AG09309 (cell line): ENCODE data around the gene RBPJL.

ENCODE experiments used
- DNase-seq: peaks from one replicate; pipeline ENCODE4 v3.0.0-alpha.2; 2010; ENCODE audit warnings: low read depth
- H3K4me3 ChIP-seq: 2 replicates; pipeline ENCODE4 v1.5.1; 2011; ENCODE audit warnings: mild to moderate bottlenecking, low read depth, low read length, moderate library complexity; ENCODE audit not compliant: control insufficient read depth
- CTCF ChIP-seq: IDR thresholded peaks from 2 replicates; pipeline ENCODE4 v1.5.1; 2011; ENCODE audit warnings: mild to moderate bottlenecking, low read depth, low read length, inconsistent platforms; ENCODE audit not compliant: insufficient read depth, control insufficient read depth; ENCODE audit errors: missing control alignments

RBPJL gene

GRCh38 chr20:45322952-45323383 is 16.3 kb downstream of the RBPJL start:
- no peak overlapping the region for H3K4me3 ChIP-seq
- DNase-seq: no peak
- TF ChIP-seq CTCF: no peak

- H3K4me3 ChIP-seq: no peak overlapping the region
- DNase-seq: no peak
- TF ChIP-seq CTCF: no peak
These were observed 17.1 kb downstream of the RBPJL start for GRCh38 chr20:45323731-45324130.

- TF ChIP-seq CTCF: no peak
- H3K4me3 ChIP-seq: no peak overlapping the region
- DNase-seq: no peak
These were observed 18.7 kb downstream of the RBPJL start for GRCh38 chr20:45325371-45325770.

GRCh38 chr20:45328451-45328850 is 21.8 kb downstream of the RBPJL start:
- H3K4me3 ChIP-seq: no peak overlapping the region
- no peak for DNase-seq
- no peak for TF ChIP-seq CTCF

DNA sequence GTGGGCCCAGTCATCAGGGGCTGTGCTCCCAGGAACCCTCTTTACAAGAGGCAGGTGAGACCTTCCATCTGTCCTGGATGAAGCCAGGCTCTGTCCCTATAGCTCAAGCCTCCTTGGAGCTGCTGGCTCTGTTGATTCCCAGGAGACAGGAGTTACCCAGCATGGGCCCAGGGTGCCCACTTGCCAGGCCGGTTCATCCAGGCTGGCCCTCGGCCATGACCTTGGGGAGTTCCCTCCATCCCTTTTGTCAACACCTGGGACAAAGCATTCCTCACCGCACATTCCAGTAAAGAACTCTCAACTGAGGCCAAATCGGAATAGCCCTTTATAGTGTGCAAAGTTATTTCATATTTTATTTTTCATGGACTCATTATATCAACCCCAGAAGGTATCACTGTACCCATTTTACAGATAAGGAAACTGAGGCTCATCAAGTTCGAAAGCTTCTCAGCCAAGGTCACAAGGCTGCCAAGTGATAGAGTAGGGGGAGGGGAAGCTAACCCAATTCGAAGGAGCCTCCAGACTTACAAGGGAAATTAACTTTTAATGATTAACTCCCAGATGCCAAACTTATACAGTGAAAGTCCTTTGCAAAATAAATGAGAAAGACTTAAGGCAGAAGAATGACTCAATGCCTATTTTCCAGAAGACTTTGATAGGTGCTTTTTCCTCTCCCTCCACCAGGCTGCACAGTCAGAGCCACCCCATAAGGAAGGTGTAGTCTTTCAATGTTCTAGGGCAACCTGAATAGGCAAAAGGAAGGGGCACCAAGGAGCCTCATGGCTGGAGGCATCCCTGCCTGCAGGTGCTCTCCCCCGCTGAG is 23.1 kb downstream of the RBPJL start:
- no peak for DNase-seq
- TF ChIP-seq CTCF: no peak
- no peak overlapping the region for H3K4me3 ChIP-seq

GRCh38 chr20:45330476-45330875 is 23.8 kb downstream of the RBPJL start:
- H3K4me3 ChIP-seq: no peak overlapping the region
- DNase-seq: no peak
- no peak for TF ChIP-seq CTCF
